GM18511 (cell line): ENCODE data around the gene HOXB6.

Experiments
- ATAC-seq: cut with Tn5 transposase; IDR thresholded peaks from one replicate; pipeline ENCODE4 v1.9.1; 2021; ENCODE audit warnings: mild to moderate bottlenecking, moderate library complexity; ENCODE audit not compliant: unreplicated experiment

HOXB6 gene

GRCh38 chr17:48596735-48597527 is 7.9 kb downstream of the HOXB6 start:
- no peak for ATAC-seq

DNA sequence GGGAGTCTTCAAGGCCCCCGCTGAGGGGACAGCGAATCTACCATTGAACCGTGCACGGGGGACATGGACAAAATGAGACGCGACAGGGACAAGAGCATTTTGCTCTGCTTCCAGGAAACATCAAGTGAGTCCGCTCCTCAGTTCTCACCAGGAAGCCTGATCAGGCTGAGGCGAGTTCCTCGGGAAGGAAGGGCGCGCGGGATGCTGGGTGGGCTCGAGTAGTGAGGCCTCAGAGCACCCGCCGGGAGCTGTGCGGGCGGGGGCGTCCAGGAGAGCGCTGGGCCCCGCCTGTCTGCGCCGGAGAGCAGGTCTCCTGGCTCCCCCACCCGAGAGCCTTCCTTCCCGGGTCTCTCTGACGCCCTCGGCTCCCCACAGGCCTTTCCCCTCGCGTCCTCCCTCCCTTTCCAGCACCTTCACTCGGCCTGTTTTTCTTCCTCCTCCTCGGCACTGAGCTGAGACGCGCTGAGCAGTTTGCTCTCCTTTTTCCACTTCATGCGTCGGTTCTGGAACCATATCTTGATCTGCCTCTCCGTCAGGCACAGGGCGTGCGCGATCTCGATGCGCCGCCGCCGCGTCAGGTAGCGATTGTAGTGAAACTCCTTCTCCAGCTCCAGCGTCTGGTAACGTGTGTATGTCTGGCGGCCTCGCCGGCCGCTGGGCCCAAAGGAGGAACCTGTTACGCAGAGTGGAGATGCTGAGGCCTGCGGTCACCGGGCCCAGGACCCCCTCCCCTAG is 8.6 kb downstream of the HOXB6 start:
- ATAC-seq, result no peak

DNA sequence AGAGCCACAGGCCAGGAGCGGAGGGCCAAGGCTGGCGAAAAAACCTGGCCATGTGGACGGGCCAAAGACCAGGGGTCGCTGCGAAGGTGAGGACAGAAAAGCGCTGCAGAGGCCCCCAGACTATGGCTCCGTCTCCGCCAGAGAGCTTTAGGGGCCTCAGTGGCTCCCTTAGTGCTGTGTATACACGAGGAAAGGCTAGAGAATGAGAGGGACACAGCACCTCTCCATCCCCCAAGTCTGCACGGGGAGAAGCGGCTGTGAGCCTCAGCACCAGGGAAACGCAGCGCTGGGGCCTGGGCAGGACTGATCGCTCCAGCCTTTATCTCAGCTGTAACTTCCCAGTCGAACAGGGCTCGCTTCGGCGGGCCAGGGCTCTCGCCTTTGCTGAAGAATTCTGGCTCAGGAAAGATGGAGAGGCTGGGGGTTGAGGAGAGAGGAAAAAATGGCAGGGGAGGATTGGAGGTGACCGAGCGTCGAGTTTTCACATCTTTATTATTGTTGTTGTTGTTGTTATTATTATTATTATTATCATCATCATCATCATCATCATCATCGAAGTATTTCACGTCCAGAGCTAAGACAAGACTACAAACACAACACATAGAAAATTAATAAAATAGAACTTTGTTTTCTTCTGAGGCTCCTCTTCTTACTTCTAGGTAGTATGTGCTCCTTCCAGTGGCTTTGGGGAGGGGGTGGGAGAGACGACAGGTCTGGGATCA is 9.3 kb downstream of the HOXB6 start:
- no peak for ATAC-seq

- no peak for ATAC-seq
Measured at GRCh38 chr17:48594538-48595277, 10.1 kb downstream of the HOXB6 start.

DNA sequence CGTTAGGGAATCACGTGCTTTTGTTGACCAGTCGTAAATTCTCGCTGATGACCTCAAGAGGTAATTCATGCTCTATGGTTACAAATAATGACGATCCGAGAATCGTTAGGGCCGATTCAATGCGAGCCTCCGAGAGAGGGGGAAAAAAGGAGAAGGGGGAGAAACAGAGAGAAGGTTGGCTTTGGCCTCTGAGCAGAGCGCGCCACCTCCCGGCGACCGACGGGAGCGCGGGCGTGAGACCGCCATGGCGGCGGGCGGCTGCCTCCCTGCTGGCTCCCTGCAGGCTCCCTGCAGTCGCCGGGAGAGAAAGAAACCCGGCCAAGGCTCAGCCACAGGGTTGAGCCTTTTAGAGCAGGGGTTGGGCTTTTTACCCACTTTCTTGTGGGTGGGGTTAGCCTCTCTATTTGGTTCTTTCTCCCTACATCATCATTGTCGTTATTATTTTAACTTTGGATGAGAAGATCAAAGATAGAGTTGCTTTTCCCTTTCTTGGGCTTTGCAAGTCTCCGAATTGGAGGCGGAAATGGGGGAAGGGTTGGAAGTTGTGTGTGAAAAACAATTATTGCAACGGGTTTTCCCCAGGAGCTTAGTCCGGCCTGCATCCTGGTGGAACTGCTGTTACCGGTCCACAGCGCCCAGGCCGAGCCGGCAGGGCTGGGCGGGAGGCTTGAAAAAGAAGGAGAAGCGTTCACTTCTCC is 10.8 kb downstream of the HOXB6 start:
- ATAC-seq, result no peak

- no peak for ATAC-seq
Measured at GRCh38 chr17:48593126-48593829, 11.5 kb downstream of the HOXB6 start, which contains the start of gene HOXB5. TSS of gene HOXB5 (minus strand) at chr17:48593779. CDS start at chr17:48593682, 97 bp downstream.

DNA sequence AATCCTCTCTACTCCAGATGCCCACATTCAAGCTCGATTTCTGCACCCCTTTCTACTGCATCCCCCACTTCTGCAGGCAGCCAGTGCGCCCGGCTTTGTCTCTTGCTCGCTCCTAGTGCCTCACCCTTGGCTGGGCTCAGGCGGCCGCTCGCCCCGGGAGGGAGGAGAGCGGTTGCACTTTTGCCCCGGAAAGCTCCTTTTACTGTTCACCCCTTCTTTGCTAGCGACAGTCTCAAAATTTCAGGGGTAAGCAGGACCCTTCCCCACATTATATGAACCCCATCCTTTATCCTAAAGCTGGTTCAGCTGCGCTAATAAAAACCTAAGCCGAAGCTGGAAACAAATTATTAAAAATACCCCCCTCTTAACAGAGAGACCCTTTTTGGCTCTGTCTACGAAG is 12.2 kb downstream of the HOXB6 start:
- ATAC-seq, result no peak

- ATAC-seq, result no peak
Measured at GRCh38 chr17:48592057-48592514, 12.7 kb downstream of the HOXB6 start.

GRCh38 chr17:48591255-48592056 is 13.3 kb downstream of the HOXB6 start:
- no peak for ATAC-seq

- no peak for ATAC-seq
Measured at GRCh38 chr17:48590607-48591161, 14.1 kb downstream of the HOXB6 start.

DNA sequence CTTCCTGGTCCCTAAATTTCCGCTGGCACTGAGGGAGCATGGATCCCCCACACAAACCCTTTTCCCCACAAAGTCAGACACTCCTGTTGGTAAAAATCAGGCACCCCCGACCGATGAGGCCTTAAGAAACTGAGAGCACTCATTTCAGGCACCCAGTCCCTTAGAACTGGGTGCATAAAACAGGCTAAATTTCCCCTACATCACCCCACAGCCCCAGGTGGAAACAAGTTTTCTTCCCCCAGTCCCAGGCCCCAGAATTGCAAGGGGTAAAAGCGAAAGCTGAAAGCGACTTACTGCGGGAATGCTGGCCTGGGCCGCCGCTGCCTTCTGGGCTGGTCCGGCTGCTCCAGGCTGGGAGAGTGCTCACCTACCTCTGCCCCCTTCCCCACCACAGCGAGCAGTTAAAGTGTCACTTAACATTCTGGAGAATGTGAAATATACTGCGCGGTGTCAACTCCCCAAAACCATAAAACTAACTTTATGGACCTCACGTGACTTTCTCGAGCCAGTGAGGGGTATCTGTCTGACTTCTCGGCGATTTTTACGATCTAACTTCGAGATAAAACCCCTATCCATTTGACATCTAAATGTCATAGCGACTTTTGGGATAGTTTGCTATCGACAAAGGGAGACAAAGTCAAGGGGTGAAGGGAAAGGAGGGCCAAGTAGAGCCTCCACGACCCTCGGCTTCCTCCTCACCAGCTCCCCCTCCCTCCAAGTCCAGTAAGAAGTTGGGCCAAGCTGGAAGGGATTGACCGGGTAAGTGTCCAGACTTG is 14.8 kb downstream of the HOXB6 start, which contains the start of gene HOXB3:
HOXB3 (minus strand) TSS at position 411 of the 776 bp plus-strand sequence. CDS start 37,767 bp downstream, outside the sequence.
- no peak for ATAC-seq

- no peak for ATAC-seq
Measured at GRCh38 chr17:48589060-48589830, 15.5 kb downstream of the HOXB6 start.

- no peak for ATAC-seq
Measured at GRCh38 chr17:48588528-48588927, 16.3 kb downstream of the HOXB6 start.

GRCh38 chr17:48588074-48588415 is 16.7 kb downstream of the HOXB6 start:
- no peak for ATAC-seq

GRCh38 chr17:48587276-48588073 is 17.3 kb downstream of the HOXB6 start:
- ATAC-seq, result no peak
